ENCODE results near the gene CACNG4. TPM values are rescaled to one million over a fixed set of nuclear protein-coding genes. Genes with fewer than 3 reads are reported as not detected.

The CACNG4 gene
- total RNA-seq, 1 experiment from 2014 or later, result 6.3 TPM

- no peaks in the 10 kb centered on the region for H3K23me2 ChIP-seq (ENCODE audit: insufficient read length, low read depth, low read length, poor library complexity, severe bottlenecking)
- no peak for DNase-seq
- no peak for TF ChIP-seq CTCF (conservative IDR thresholded peaks at IDR 0.05)
- H3K79me1 ChIP-seq (ENCODE audit: insufficient read depth, low read depth, low read length, poor library complexity, severe bottlenecking), result no peaks in the 10 kb centered on the region
- Mint-ChIP-seq H3K27me3 (ENCODE audit: low read depth) (peaks cover 16% of the 10 kb centered on the region), H3K4me3 (no peak overlapping the region), H3K4me1 (peaks cover 33 to 35% of the 10 kb centered on the region in 2 experiments), H3K36me3 (ENCODE audit: insufficient read depth in 1 of 3, low read depth in 3 of 3) (peaks cover 2 to 18% (median 4%) of the 10 kb centered on the region in 3 experiments; a peak in 5 of 7 replicates), H3K27ac (no peak overlapping the region), H3K9me3 (peaks cover 13 to 14% of the 10 kb centered on the region in 2 experiments)
- no peak overlapping the region for H2AK5ac ChIP-seq (ENCODE audit: insufficient read length, low read length)
- no peak overlapping the region for H3K56ac ChIP-seq (ENCODE audit: insufficient read length, low read depth, low read length)
- H3K18ac ChIP-seq (ENCODE audit: insufficient read length, low read depth, low read length), result no peak overlapping the region
- no peak overlapping the region for H3K9ac ChIP-seq (ENCODE audit: extremely low read depth, insufficient read length, low read length)
- H3K4me1 ChIP-seq (ENCODE audit: insufficient read depth, low read length), result peaks cover 3% of the 10 kb centered on the region; the same call in 1 of the 2 replicates
- H2BK5ac ChIP-seq (ENCODE audit: insufficient read length, low read length), result no peak overlapping the region
- no peak overlapping the region for H2BK12ac ChIP-seq (ENCODE audit: insufficient read length, low read depth, low read length)
- no peaks in the 10 kb centered on the region for H3K27me3 ChIP-seq (ENCODE audit: insufficient read depth, low read length)
- H2BK120ac ChIP-seq (ENCODE audit: low read depth, low read length, poor library complexity, severe bottlenecking), result no peak overlapping the region
- no CpG with 5 or more reads among the region's 6 CpGs for WGBS (ENCODE audit: extremely low coverage, insufficient read length, low lambda C conversion rate)
- no peak overlapping the region for H4K91ac ChIP-seq (ENCODE audit: insufficient read length, low read depth, low read length)
- H3K27ac ChIP-seq (ENCODE audit: insufficient read length, low read depth, low read length), result no peak overlapping the region
- H2BK20ac ChIP-seq (ENCODE audit: low read depth, low read length, poor library complexity, severe bottlenecking), result no peak overlapping the region
- H3T11ph ChIP-seq (ENCODE audit: low read length), result no peak overlapping the region
- no peaks in the 10 kb centered on the region for H3K9me3 ChIP-seq (ENCODE audit: control insufficient read depth, low read depth, low read length)
- H3K23ac ChIP-seq (ENCODE audit: insufficient read length, low read depth, low read length), result no peak overlapping the region
- no peak overlapping the region for H4K5ac ChIP-seq (ENCODE audit: insufficient read length, low read depth, low read length)
- no peaks in the 10 kb centered on the region for H4K20me1 ChIP-seq (ENCODE audit: control insufficient read depth, insufficient read depth, insufficient read length)
- no peaks in the 10 kb centered on the region for H3K79me2 ChIP-seq (ENCODE audit: insufficient read depth, low read length)
- no peak overlapping the region for H3K14ac ChIP-seq (ENCODE audit: insufficient read depth, low read length)
- no peak overlapping the region for H2BK15ac ChIP-seq (ENCODE audit: low read depth, low read length)
- no peak overlapping the region for H3K4ac ChIP-seq (ENCODE audit: low read depth, low read length)
- no peak overlapping the region for H2AFZ ChIP-seq (ENCODE audit: low read length)
- H3K4me2 ChIP-seq (ENCODE audit: insufficient read depth, insufficient read length, low read length), result no peak overlapping the region
- no peak overlapping the region for H4K8ac ChIP-seq (replicated peaks; ENCODE audit: insufficient read length, low read depth, low read length)
Observed at GRCh38 chr17:66946251-66946650, 18.3 kb upstream of the CACNG4 start.

All from H9 (cell line).